NT2/D1 (cell line): ENCODE results near the gene DDA1.

Experiments used
- DNase-seq: peaks from one replicate; pipeline ENCODE4 v3.0.0-alpha.2; 2011; ENCODE audit warnings: low read depth, low spot score
- H3K27me3 ChIP-seq: 2 replicates; pipeline ENCODE4 v1.6.0; 2011; ENCODE audit warnings: mild to moderate bottlenecking; ENCODE audit not compliant: insufficient read length, insufficient read depth
- H3K36me3 ChIP-seq: 2 replicates; pipeline ENCODE4 v1.6.1; 2011; ENCODE audit warnings: mild to moderate bottlenecking, low read length, mixed read lengths; ENCODE audit not compliant: insufficient read depth, insufficient read length
- H3K4me1 ChIP-seq: 2 replicates; pipeline ENCODE4 v1.5.1; 2011; ENCODE audit not compliant: insufficient read depth, insufficient read length
- H3K4me3 ChIP-seq: 2 replicates; pipeline ENCODE4 v1.5.1; 2011; ENCODE audit warnings: low read depth; ENCODE audit not compliant: insufficient read length
- H3K9ac ChIP-seq: 2 replicates; pipeline ENCODE4 v1.6.0; 2011; ENCODE audit warnings: low read depth; ENCODE audit not compliant: insufficient read length
- H3K9me3 ChIP-seq: 2 replicates; pipeline ENCODE4 v1.5.1; 2011; ENCODE audit warnings: mild to moderate bottlenecking, low read length; ENCODE audit not compliant: insufficient read depth
- SUZ12 ChIP-seq: IDR thresholded peaks from 2 replicates; pipeline ENCODE4 v1.6.1; 2011; ENCODE audit not compliant: insufficient read length, insufficient read depth; ENCODE audit errors: extremely low read depth
- YY1 ChIP-seq: IDR thresholded peaks from 2 replicates; pipeline ENCODE4 v1.6.1; 2011; ENCODE audit not compliant: insufficient read length, insufficient read depth
- ZNF274 ChIP-seq: IDR thresholded peaks from 2 replicates; pipeline ENCODE4 v1.6.1; 2011; ENCODE audit warnings: mild to moderate bottlenecking, low read depth, low read length

The DDA1 gene

GRCh38 chr19:17281391-17282304 is 27.7 kb upstream of the DDA1 start, which contains the start of gene ANKLE1:
Gene ANKLE1, plus strand, starts transcription at chr19:17281901. Its CDS starts 20 bp downstream, at chr19:17281921.
- peak within 1 kb of the TSS; percentile 70 for H3K4me3 ChIP-seq

GRCh38 chr19:17282488-17283125 is 26.8 kb upstream of the DDA1 start:
- TF ChIP-seq YY1 (no peak), SUZ12 (no peak), ZNF274 (no peak)
- Histone ChIP-seq H3K4me3 (peak overlapping the region; percentile 70), H3K9ac (peak overlapping the region; percentile 93), H3K27me3 (no peaks in the 10 kb centered on the region), H3K36me3 (peaks cover 53% of the 10 kb centered on the region), H3K4me1 (peaks cover 6% of the 10 kb centered on the region), H3K9me3 (peaks cover 8% of the 10 kb centered on the region; the same call in 1 of the 2 replicates)
- DNase-seq: peak; percentile 69

More at GRCh38 chr19:17281391-17282304, 27.7 kb upstream of the DDA1 start, which contains the start of gene ANKLE1:
- H3K9ac ChIP-seq: peak within 1 kb of the TSS; percentile 93
- peaks cover 8% of the 10 kb centered on the region; the same call in 1 of the 2 replicates for H3K9me3 ChIP-seq
- TF ChIP-seq YY1 (no peak), ZNF274 (no peak), SUZ12 (no peak)
- no peaks in the 10 kb centered on the region for H3K27me3 ChIP-seq
- peaks cover 6% of the 10 kb centered on the region for H3K4me1 ChIP-seq
- peaks cover 60% of the 10 kb centered on the region for H3K36me3 ChIP-seq
- no peak for DNase-seq

- Histone ChIP-seq H3K9ac (no peak overlapping the region), H3K4me3 (no peak overlapping the region), H3K4me1 (peaks cover 6% of the 10 kb centered on the region), H3K9me3 (peaks cover 8% of the 10 kb centered on the region; the same call in 1 of the 2 replicates), H3K27me3 (no peaks in the 10 kb centered on the region), H3K36me3 (peaks cover 47% of the 10 kb centered on the region)
- no peak for DNase-seq
- TF ChIP-seq YY1: no peak
- TF ChIP-seq SUZ12: no peak
- no peak for TF ChIP-seq ZNF274
Observed at GRCh38 chr19:17283504-17283996, 25.8 kb upstream of the DDA1 start.

GRCh38 chr19:17285415-17286135 is 23.8 kb upstream of the DDA1 start:
- Histone ChIP-seq H3K9me3 (peaks cover 8% of the 10 kb centered on the region; the same call in 1 of the 2 replicates), H3K27me3 (no peaks in the 10 kb centered on the region), H3K36me3 (peaks cover 35% of the 10 kb centered on the region), H3K4me1 (peaks cover 8% of the 10 kb centered on the region), H3K9ac (no peak overlapping the region), H3K4me3 (no peak overlapping the region)
- TF ChIP-seq SUZ12: no peak
- TF ChIP-seq ZNF274: no peak
- no peak for TF ChIP-seq YY1
- DNase-seq: no peak

GRCh38 chr19:17286263-17286662 is 23.1 kb upstream of the DDA1 start:
- Histone ChIP-seq H3K27me3 (no peaks in the 10 kb centered on the region), H3K4me3 (no peak overlapping the region), H3K9me3 (peaks cover 8% of the 10 kb centered on the region; the same call in 1 of the 2 replicates), H3K9ac (no peak overlapping the region), H3K36me3 (peaks cover 35% of the 10 kb centered on the region), H3K4me1 (peaks cover 8% of the 10 kb centered on the region)
- DNase-seq: no peak
- TF ChIP-seq ZNF274 (no peak), SUZ12 (no peak), YY1 (no peak)

- H3K36me3 ChIP-seq: peaks cover 35% of the 10 kb centered on the region
- no peak overlapping the region for H3K4me3 ChIP-seq
- no peak overlapping the region for H3K9ac ChIP-seq
- H3K9me3 ChIP-seq: peaks cover 8% of the 10 kb centered on the region; the same call in 1 of the 2 replicates
- TF ChIP-seq SUZ12 (no peak), ZNF274 (no peak), YY1 (no peak)
- no peak for DNase-seq
- H3K4me1 ChIP-seq: peaks cover 8% of the 10 kb centered on the region
- no peaks in the 10 kb centered on the region for H3K27me3 ChIP-seq
Observed at GRCh38 chr19:17286752-17287151, 22.6 kb upstream of the DDA1 start.
